GM12878 (cell line): ENCODE measurements around the gene CAPS. TPM values are rescaled to one million over a fixed set of nuclear protein-coding genes. Genes with fewer than 3 reads are reported as not detected.

Experiments used
- ATF7 ChIP-seq: fragments of 450-650 bp; IDR thresholded peaks from 2 replicates; pipeline ENCODE4 v1.6.1; 2016; ENCODE audit warnings: low read depth, mild to moderate bottlenecking
- CBX5 ChIP-seq: sonication (generic); IDR thresholded peaks from 2 replicates; pipeline ENCODE4 v1.6.1; 2016; ENCODE audit warnings: low read depth, moderate library complexity, mild to moderate bottlenecking, inconsistent platforms
- EZH2 ChIP-seq: IDR thresholded peaks from 2 replicates; pipeline ENCODE4 v1.6.1; 2012; ENCODE audit warnings: low read depth, mild to moderate bottlenecking, control low read depth, inconsistent platforms, low read length, borderline replicate concordance; ENCODE audit not compliant: control insufficient read depth
- HDAC6 ChIP-seq: fragments of 200-600 bp; sonication (generic); IDR thresholded peaks from one replicate; pipeline ENCODE4 v1.8.0; 2017; ENCODE audit warnings: antibody characterized with exemption; ENCODE audit not compliant: unreplicated experiment
- KDM1A ChIP-seq: fragments of 200-600 bp; sonication (generic); IDR thresholded peaks from 2 replicates; pipeline ENCODE4 v1.6.1; 2016; ENCODE audit warnings: borderline replicate concordance
- NFYB ChIP-seq: IDR thresholded peaks from 2 replicates; pipeline ENCODE4 v1.6.1; 2011; ENCODE audit warnings: low read depth, mild to moderate bottlenecking, low read length, improper control_type of control experiment, moderate library complexity; ENCODE audit not compliant: insufficient read depth
- RFX5 ChIP-seq: IDR thresholded peaks from 2 replicates; pipeline ENCODE4 v1.6.1; 2011; ENCODE audit warnings: low read depth, low read length, improper control_type of control experiment
- SMARCA5 ChIP-seq: fragments of 450-650 bp; IDR thresholded peaks from 2 replicates; pipeline ENCODE4 v1.6.1; 2017; ENCODE audit warnings: mild to moderate bottlenecking
- SRF ChIP-seq, 2 experiments: IDR thresholded peaks; 2 replicates each; pipeline ENCODE4 v1.6.1; 2011; ENCODE audit warnings: low read depth in 2 of 2, low read length in 2 of 2, mild to moderate bottlenecking in 1 of 2, moderate library complexity in 1 of 2
- STAT3 ChIP-seq: IDR thresholded peaks from 2 replicates; pipeline ENCODE4 v1.6.1; 2011; ENCODE audit warnings: low read depth, low read length, improper control_type of control experiment
- YY1 ChIP-seq: IDR thresholded peaks from 2 replicates; pipeline ENCODE4 v1.6.1; 2011; ENCODE audit warnings: low read depth, mild to moderate bottlenecking, low read length
- ZNF622 ChIP-seq: fragments of 450-650 bp; IDR thresholded peaks from 2 replicates; pipeline ENCODE4 v1.6.1; 2017; ENCODE audit warnings: mild to moderate bottlenecking, inconsistent platforms
- polyA plus RNA-seq, 11 experiments: library from polyadenylated mRNA; depleted of rRNA in 4 of 11; unstranded in 6 of 11; stranded (reverse) in 5 of 11; fragments of >200 nt; fragmentation: Nextera tagmentation in 4 of 11; fragmentation: Illumina TruSeq in 1 of 11; extraction: Ambion mirVana in 4 of 11; extraction: Trizol in 1 of 11; gene quantifications; 1 replicate in 1 of 11; 2 replicates in 10 of 11; pipeline versions ENCODE4 v1.2.1 to v1.2.3, GENCODE V29; 2011 to 2016; ENCODE audit warnings: inconsistent platforms in 2 of 11, missing spikeins in 2 of 11, low read depth in 1 of 11
- total RNA-seq, 4 experiments: library from RNA; depleted of rRNA in 3 of 4; stranded (reverse); fragments of >200 nt in 3 of 4; fragmentation: Illumina TruSeq in 1 of 4; extraction: Trizol in 1 of 4; gene quantifications; 2 replicates each; pipeline versions ENCODE4 v1.2.1 to v1.2.3, GENCODE V29; 2013 to 2021
- TF ChIP-seq, protein P1 (sequence below): fragments of 450-650 bp; IDR thresholded peaks from 2 replicates; pipeline ENCODE4 v1.6.1; 2016; ENCODE audit warnings: mild to moderate bottlenecking
- TF ChIP-seq, protein P2 (sequence below): fragments of 450-650 bp; IDR thresholded peaks from 2 replicates; pipeline ENCODE4 v1.6.1; 2014; ENCODE audit warnings: mild to moderate bottlenecking
- TF ChIP-seq, protein P3 (sequence below): fragments of 450-650 bp; formaldehyde crosslinking; IDR thresholded peaks from 2 replicates; pipeline ENCODE4 v1.4.0; 2020; ENCODE audit warnings: mild to moderate bottlenecking, moderate library complexity
- TF ChIP-seq, protein P4 (sequence below): fragments of 450-650 bp; IDR thresholded peaks from 2 replicates; pipeline ENCODE4 v1.6.1; 2017; ENCODE audit warnings: borderline replicate concordance
- TF ChIP-seq, protein P5 (sequence below): IDR thresholded peaks from 2 replicates; pipeline ENCODE4 v1.6.1; 2011; ENCODE audit warnings: borderline replicate concordance, low read depth, mild to moderate bottlenecking, moderate library complexity, mixed read lengths, low read length; ENCODE audit not compliant: insufficient read depth; ENCODE audit errors: extremely low read length
- TF ChIP-seq, protein P6 (sequence below): fragments of 450-650 bp; IDR thresholded peaks from 2 replicates; pipeline ENCODE4 v1.6.1; 2017; ENCODE audit warnings: mild to moderate bottlenecking, low read depth, inconsistent platforms; ENCODE audit not compliant: poor library complexity, severe bottlenecking

CAPS gene
- total and polyA plus RNA-seq, 10 of the 15 experiments (the other 5 are each of a cell fraction or from before 2014, with no cell fraction given), result 0.09 to 6.9 (median 2.9) TPM

DNA sequence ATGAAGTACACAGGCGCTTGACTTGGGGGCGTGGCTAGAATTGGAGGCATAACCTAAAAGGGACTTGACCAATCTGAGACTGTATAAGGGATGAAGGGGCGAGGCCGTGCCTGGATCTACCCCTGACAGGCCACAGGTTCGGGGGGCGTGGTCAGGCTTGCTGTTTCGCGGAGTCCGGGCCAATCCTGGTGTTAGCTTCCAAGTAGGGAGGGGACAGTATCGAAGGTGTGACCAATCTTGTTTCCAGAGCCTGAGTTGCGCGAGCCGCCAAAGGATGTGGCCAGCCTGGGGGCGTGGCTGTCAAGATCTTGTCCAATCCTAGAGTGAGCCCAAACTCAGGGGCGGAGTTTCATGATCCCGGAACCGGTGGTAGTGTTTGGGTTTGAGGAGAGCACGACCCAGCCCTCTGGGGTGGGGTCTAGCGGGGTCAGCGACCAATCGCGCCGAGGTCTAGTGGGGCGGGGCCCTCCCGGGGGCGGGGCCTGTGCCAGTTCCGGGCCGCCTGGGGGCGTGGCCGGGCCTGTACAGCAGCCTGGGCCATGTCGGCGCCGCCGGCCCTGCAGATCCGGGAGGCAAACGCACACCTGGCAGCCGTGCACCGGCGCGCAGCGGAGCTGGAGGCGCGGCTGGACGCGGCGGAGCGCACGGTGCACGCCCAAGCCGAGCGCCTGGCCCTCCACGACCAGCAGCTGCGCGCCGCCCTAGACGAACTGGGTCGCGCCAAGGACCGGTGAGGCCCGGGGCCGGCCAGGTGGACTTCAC, 9.5 kb upstream of the CAPS start, which contains the start of gene VMAC (continued):
- TF ChIP-seq SRF (IDR thresholded peaks at IDR 0.05; ENCODE audit: low read depth in 2 of 2, low read length in 2 of 2), result peak; percentile 16 to 32; a peak in 2 of 4 replicates
- TF ChIP-seq NFYB, result peak; percentile 82
- TF ChIP-seq, protein P1, sequence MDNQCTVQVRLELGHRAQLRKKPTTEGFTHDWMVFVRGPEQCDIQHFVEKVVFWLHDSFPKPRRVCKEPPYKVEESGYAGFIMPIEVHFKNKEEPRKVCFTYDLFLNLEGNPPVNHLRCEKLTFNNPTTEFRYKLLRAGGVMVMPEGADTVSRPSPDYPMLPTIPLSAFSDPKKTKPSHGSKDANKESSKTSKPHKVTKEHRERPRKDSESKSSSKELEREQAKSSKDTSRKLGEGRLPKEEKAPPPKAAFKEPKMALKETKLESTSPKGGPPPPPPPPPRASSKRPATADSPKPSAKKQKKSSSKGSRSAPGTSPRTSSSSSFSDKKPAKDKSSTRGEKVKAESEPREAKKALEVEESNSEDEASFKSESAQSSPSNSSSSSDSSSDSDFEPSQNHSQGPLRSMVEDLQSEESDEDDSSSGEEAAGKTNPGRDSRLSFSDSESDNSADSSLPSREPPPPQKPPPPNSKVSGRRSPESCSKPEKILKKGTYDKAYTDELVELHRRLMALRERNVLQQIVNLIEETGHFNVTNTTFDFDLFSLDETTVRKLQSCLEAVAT, result no peak
- no peak for TF ChIP-seq EZH2
- TF ChIP-seq YY1, result peak; percentile 60; the same call in 1 of the 2 replicates
- peak; percentile 58; the same call in 1 of the 2 replicates for TF ChIP-seq RFX5
- 0 out of 2 replicates have a peak, but pooled peaks have one; percentile 15 for TF ChIP-seq SMARCA5
- TF ChIP-seq, protein P2, sequence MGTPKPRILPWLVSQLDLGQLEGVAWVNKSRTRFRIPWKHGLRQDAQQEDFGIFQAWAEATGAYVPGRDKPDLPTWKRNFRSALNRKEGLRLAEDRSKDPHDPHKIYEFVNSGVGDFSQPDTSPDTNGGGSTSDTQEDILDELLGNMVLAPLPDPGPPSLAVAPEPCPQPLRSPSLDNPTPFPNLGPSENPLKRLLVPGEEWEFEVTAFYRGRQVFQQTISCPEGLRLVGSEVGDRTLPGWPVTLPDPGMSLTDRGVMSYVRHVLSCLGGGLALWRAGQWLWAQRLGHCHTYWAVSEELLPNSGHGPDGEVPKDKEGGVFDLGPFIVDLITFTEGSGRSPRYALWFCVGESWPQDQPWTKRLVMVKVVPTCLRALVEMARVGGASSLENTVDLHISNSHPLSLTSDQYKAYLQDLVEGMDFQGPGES, result peak; percentile 70
- TF ChIP-seq, protein P3, sequence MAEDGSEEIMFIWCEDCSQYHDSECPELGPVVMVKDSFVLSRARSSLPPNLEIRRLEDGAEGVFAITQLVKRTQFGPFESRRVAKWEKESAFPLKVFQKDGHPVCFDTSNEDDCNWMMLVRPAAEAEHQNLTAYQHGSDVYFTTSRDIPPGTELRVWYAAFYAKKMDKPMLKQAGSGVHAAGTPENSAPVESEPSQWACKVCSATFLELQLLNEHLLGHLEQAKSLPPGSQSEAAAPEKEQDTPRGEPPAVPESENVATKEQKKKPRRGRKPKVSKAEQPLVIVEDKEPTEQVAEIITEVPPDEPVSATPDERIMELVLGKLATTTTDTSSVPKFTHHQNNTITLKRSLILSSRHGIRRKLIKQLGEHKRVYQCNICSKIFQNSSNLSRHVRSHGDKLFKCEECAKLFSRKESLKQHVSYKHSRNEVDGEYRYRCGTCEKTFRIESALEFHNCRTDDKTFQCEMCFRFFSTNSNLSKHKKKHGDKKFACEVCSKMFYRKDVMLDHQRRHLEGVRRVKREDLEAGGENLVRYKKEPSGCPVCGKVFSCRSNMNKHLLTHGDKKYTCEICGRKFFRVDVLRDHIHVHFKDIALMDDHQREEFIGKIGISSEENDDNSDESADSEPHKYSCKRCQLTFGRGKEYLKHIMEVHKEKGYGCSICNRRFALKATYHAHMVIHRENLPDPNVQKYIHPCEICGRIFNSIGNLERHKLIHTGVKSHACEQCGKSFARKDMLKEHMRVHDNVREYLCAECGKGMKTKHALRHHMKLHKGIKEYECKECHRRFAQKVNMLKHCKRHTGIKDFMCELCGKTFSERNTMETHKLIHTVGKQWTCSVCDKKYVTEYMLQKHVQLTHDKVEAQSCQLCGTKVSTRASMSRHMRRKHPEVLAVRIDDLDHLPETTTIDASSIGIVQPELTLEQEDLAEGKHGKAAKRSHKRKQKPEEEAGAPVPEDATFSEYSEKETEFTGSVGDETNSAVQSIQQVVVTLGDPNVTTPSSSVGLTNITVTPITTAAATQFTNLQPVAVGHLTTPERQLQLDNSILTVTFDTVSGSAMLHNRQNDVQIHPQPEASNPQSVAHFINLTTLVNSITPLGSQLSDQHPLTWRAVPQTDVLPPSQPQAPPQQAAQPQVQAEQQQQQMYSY (CRISPR knock-in tag), result no peak
- TF ChIP-seq HDAC6, result no peak
- TF ChIP-seq KDM1A, result no peak
- TF ChIP-seq, protein P4, sequence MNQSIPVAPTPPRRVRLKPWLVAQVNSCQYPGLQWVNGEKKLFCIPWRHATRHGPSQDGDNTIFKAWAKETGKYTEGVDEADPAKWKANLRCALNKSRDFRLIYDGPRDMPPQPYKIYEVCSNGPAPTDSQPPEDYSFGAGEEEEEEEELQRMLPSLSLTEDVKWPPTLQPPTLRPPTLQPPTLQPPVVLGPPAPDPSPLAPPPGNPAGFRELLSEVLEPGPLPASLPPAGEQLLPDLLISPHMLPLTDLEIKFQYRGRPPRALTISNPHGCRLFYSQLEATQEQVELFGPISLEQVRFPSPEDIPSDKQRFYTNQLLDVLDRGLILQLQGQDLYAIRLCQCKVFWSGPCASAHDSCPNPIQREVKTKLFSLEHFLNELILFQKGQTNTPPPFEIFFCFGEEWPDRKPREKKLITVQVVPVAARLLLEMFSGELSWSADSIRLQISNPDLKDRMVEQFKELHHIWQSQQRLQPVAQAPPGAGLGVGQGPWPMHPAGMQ, result no peak
- no peak for TF ChIP-seq ATF7
- TF ChIP-seq, protein P5, sequence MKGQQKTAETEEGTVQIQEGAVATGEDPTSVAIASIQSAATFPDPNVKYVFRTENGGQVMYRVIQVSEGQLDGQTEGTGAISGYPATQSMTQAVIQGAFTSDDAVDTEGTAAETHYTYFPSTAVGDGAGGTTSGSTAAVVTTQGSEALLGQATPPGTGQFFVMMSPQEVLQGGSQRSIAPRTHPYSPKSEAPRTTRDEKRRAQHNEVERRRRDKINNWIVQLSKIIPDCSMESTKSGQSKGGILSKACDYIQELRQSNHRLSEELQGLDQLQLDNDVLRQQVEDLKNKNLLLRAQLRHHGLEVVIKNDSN, result no peak
- TF ChIP-seq CBX5, result no peak
- no peak for TF ChIP-seq ZNF622
- no peak for TF ChIP-seq STAT3
- TF ChIP-seq, protein P6, sequence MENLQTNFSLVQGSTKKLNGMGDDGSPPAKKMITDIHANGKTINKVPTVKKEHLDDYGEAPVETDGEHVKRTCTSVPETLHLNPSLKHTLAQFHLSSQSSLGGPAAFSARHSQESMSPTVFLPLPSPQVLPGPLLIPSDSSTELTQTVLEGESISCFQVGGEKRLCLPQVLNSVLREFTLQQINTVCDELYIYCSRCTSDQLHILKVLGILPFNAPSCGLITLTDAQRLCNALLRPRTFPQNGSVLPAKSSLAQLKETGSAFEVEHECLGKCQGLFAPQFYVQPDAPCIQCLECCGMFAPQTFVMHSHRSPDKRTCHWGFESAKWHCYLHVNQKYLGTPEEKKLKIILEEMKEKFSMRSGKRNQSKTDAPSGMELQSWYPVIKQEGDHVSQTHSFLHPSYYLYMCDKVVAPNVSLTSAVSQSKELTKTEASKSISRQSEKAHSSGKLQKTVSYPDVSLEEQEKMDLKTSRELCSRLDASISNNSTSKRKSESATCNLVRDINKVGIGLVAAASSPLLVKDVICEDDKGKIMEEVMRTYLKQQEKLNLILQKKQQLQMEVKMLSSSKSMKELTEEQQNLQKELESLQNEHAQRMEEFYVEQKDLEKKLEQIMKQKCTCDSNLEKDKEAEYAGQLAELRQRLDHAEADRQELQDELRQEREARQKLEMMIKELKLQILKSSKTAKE, result no peak
